ENCODE data around the gene TIMM50. TPM values are rescaled to one million over a fixed set of nuclear protein-coding genes. Genes with fewer than 3 reads are reported as not detected.
A peak's percentile ranks its signal among the peaks of the same experiment; 100 is the strongest.

TIMM50 gene
- total RNA-seq, 1 donor: 48.8 TPM

- DNase-seq (ENCODE audit: low read depth): no peak
- TF ChIP-seq CTCF (IDR thresholded peaks at IDR 0.05; ENCODE audit: insufficient read depth, low read depth, low read length): no peak
- H3K4me3 ChIP-seq (ENCODE audit: low read depth, low read length): no peak overlapping the region
Measured at GRCh38 chr19:39499932-39500331, 19.3 kb downstream of the TIMM50 start.

- DNase-seq (ENCODE audit: low read depth): no peak
Measured at GRCh38 chr19:39500543-39500942, 19.9 kb downstream of the TIMM50 start.

GRCh38 chr19:39501340-39501739, 20.7 kb downstream of the TIMM50 start:
- TF ChIP-seq CTCF (IDR thresholded peaks at IDR 0.05; ENCODE audit: insufficient read depth, low read depth, low read length): no peak
- DNase-seq (ENCODE audit: low read depth): no peak

More at GRCh38 chr19:39500543-39500942, 19.9 kb downstream of the TIMM50 start:
- H3K4me3 ChIP-seq (ENCODE audit: low read depth, low read length): no peak overlapping the region
- TF ChIP-seq CTCF (IDR thresholded peaks at IDR 0.05; ENCODE audit: insufficient read depth, low read depth, low read length): no peak

GRCh38 chr19:39502640-39503417, 22.2 kb downstream of the TIMM50 start:
- peak; percentile 68 for DNase-seq (ENCODE audit: low read depth)
- no peak overlapping the region for H3K4me3 ChIP-seq (ENCODE audit: low read depth, low read length)
- TF ChIP-seq CTCF (IDR thresholded peaks at IDR 0.05; ENCODE audit: insufficient read depth, low read depth, low read length): peak; percentile 63

More at GRCh38 chr19:39501340-39501739, 20.7 kb downstream of the TIMM50 start:
- no peak overlapping the region for H3K4me3 ChIP-seq (ENCODE audit: low read depth, low read length)

GRCh38 chr19:39506598-39506943, 25.9 kb downstream of the TIMM50 start:
- DNase-seq (ENCODE audit: low read depth): no peak
- no peak for TF ChIP-seq CTCF (IDR thresholded peaks at IDR 0.05; ENCODE audit: insufficient read depth, low read depth, low read length)
- H3K4me3 ChIP-seq (ENCODE audit: low read depth, low read length): peak overlapping the region; percentile 33

- H3K4me3 ChIP-seq (ENCODE audit: low read depth, low read length): peak overlapping the region; percentile 58
- no peak for TF ChIP-seq CTCF (IDR thresholded peaks at IDR 0.05; ENCODE audit: insufficient read depth, low read depth, low read length)
- DNase-seq (ENCODE audit: low read depth): peak; percentile 55
Measured at GRCh38 chr19:39506944-39507714, 26.5 kb downstream of the TIMM50 start.

All from fibroblast of villous mesenchyme (primary cell).